ENCODE data around the gene FAM89A. TPM values are rescaled to one million over a fixed set of nuclear protein-coding genes. Genes with fewer than 3 reads are reported as not detected.
"Not testable (repeated sequence)": the region's sequence is repeated elsewhere in the genome, so short reads cannot be mapped to it uniquely, and the experiment has no call there.

The FAM89A gene
- polyA plus RNA-seq, 1 of the 3 experiments (the other 2 are of a cell fraction) = 2.7 TPM

- 81% methylated on average over 7 of the region's 7 CpGs for WGBS (ENCODE audit: low lambda C conversion rate)
- H4K20me1 ChIP-seq (ENCODE audit: insufficient read depth) = not testable (repeated sequence)
These were observed 17.5 kb downstream of the FAM89A start for GRCh38 chr1:231022543-231022942.

GRCh38 chr1:231021540-231022031, 18.5 kb downstream of the FAM89A start:
- Histone ChIP-seq H3K4me2 (no peak overlapping the region), H3K4me1 (ENCODE audit: control insufficient read depth in 1 of 2, insufficient read depth in 2 of 2, low read depth in 1 of 2, low read length in 1 of 2) (no peaks in the 10 kb centered on the region), H3K36me3 (replicated peaks in 1 of 2; ENCODE audit: control insufficient read depth in 1 of 2, insufficient read depth in 2 of 2, low read length in 1 of 2) (no peaks in the 10 kb centered on the region), H3K27me3 (ENCODE audit: insufficient read depth) (no peaks in the 10 kb centered on the region), H3K9ac (no peak overlapping the region), H3K79me2 (ENCODE audit: insufficient read depth) (no peaks in the 10 kb centered on the region), H3K9me2 (no peaks in the 10 kb centered on the region), H3F3A (replicated peaks; ENCODE audit: insufficient read depth) (no peaks in the 10 kb centered on the region), H4K20me1 (ENCODE audit: insufficient read depth) (no peaks in the 10 kb centered on the region), H3K9me3 (no peaks in the 10 kb centered on the region), H3K4me3 (ENCODE audit: low read depth in 2 of 2, low read length in 1 of 2) (no peak overlapping the region), H3K27ac (ENCODE audit: low read depth in 2 of 2, low read length in 1 of 2) (no peak overlapping the region), H2AFZ (ENCODE audit: low read depth) (no peak overlapping the region)
- CTCF ChIA-PET = no interaction called here
- TF ChIP-seq TAF1 (IDR thresholded peaks at IDR 0.05; ENCODE audit: borderline replicate concordance, low read depth, low read length) (no peak), PBX3 (IDR thresholded peaks at IDR 0.05) (no peak), CHD2 (IDR thresholded peaks at IDR 0.05; ENCODE audit: low read length, partially characterized antibody) (no peak), ZBTB33 (IDR thresholded peaks at IDR 0.05; ENCODE audit: borderline replicate concordance, low read depth) (no peak), IRF3 (IDR thresholded peaks at IDR 0.05; ENCODE audit: low read depth, low read length) (no peak), FOSL2 (IDR thresholded peaks at IDR 0.05; ENCODE audit: borderline replicate concordance, low read depth) (no peak), RCOR1 (IDR thresholded peaks at IDR 0.05; ENCODE audit: low read length) (no peak), USF2 (IDR thresholded peaks at IDR 0.05; ENCODE audit: borderline replicate concordance, low read depth, low read length) (no peak), JUND (IDR thresholded peaks at IDR 0.05) (no peak)
- 85% methylated on average over 12 of the region's 12 CpGs for WGBS (ENCODE audit: low lambda C conversion rate)
- POLR2A ChIA-PET = interaction anchor here (0.6 kb wide), 1 partner anchor 440 kb away, joined by 3 read pairs; no protein-coding TSS in a partner anchor
- no peak for DNase-seq

More at GRCh38 chr1:231022543-231022942, 17.5 kb downstream of the FAM89A start:
- DNase-seq; H3K27me3 ChIP-seq (ENCODE audit: insufficient read depth); H3K4me3 ChIP-seq (ENCODE audit: low read depth in 2 of 2, low read length in 1 of 2); H3K9me3 ChIP-seq; H3K9me2 ChIP-seq; POLR2A ChIA-PET; H2AFZ ChIP-seq (ENCODE audit: low read depth); H3K4me1 ChIP-seq (ENCODE audit: control insufficient read depth in 1 of 2, insufficient read depth in 2 of 2, low read depth in 1 of 2, low read length in 1 of 2); H3K79me2 ChIP-seq (ENCODE audit: insufficient read depth); H3K4me2 ChIP-seq; H3K36me3 ChIP-seq (replicated peaks in 1 of 2; ENCODE audit: control insufficient read depth in 1 of 2, insufficient read depth in 2 of 2, low read length in 1 of 2); CTCF ChIA-PET; H3F3A ChIP-seq (replicated peaks; ENCODE audit: insufficient read depth); H3K27ac ChIP-seq (ENCODE audit: low read depth in 2 of 2, low read length in 1 of 2); H3K9ac ChIP-seq: not testable (repeated sequence)
